Subcutaneous abdominal adipose tissue (tissue), 5 donors: ENCODE results near the gene KRT76.
"Not testable (repeated sequence)": the region's sequence is repeated elsewhere in the genome, so short reads cannot be mapped to it uniquely, and the experiment has no call there.

ENCODE experiments used
- H3K27ac ChIP-seq: one replicate; pipeline ENCODE4 v1.7.0; 2013; ENCODE audit warnings: low read depth, mild to moderate bottlenecking, inconsistent platforms, low read length, moderate library complexity
- H3K27me3 ChIP-seq, 5 donors: one replicate each; pipeline ENCODE4 v1.7.0; 2013; ENCODE audit warnings: low read length in 5 of 5, inconsistent platforms in 1 of 5; ENCODE audit not compliant: control insufficient read depth in 5 of 5, insufficient read depth in 4 of 5
- H3K36me3 ChIP-seq, 5 donors: one replicate each; pipeline ENCODE4 v1.7.0; 2013; ENCODE audit warnings: low read length in 5 of 5; ENCODE audit not compliant: control insufficient read depth in 5 of 5, insufficient read depth in 5 of 5
- H3K4me1 ChIP-seq, 5 donors: one replicate each; pipeline ENCODE4 v1.7.0; 2013; ENCODE audit warnings: low read length in 5 of 5, mild to moderate bottlenecking in 3 of 5, moderate library complexity in 1 of 5; ENCODE audit not compliant: control insufficient read depth in 5 of 5, insufficient read depth in 5 of 5
- H3K4me3 ChIP-seq, 5 donors: one replicate each; pipeline ENCODE4 v1.7.0; 2013; ENCODE audit warnings: low read length in 5 of 5, low read depth in 1 of 5
- H3K9ac ChIP-seq, 5 donors: one replicate each; pipeline ENCODE4 v1.7.0; 2013; ENCODE audit warnings: low read length in 5 of 5, mild to moderate bottlenecking in 4 of 5, moderate library complexity in 3 of 5
- H3K9me3 ChIP-seq, 5 donors: one replicate each; pipeline ENCODE4 v1.7.0; 2013; ENCODE audit warnings: low read length in 5 of 5; ENCODE audit not compliant: control insufficient read depth in 5 of 5
- donor health status: healthy.
- donor health status: healthy.
- donor health status: healthy.
- donor health status: healthy.
- donor health status: healthy.

KRT76 gene

DNA sequence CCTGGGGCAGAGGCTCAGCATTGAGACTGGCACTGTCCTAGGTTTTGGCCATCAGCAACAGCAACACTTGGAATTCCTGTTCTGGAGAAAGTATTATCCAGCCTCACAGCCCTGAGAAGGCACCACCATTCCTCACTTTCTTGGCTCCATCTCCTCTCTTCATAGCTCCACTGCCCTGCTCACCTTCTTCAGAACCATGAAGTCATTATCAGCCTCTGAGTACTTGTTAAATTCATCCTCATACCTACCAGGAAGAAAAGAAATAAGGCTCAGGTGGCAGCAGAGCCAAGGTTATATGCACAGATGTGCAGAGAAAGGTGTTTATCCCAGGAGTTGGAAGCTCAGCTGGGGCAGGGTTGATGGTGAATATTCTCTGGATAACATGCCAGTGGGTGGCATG lies 25.4 kb downstream of the KRT76 start:
- Histone ChIP-seq H3K9ac (no peak overlapping the region), H3K4me1 (peaks cover 0 to 10% (median 0%) of the 10 kb centered on the region in 5 donors), H3K36me3 (no peaks in the 10 kb centered on the region), H3K9me3 (no peaks in the 10 kb centered on the region), H3K27ac (no peak overlapping the region), H3K27me3 (peaks cover 0 to 9% (median 3%) of the 10 kb centered on the region in 5 donors), H3K4me3 (no peak overlapping the region)

DNA sequence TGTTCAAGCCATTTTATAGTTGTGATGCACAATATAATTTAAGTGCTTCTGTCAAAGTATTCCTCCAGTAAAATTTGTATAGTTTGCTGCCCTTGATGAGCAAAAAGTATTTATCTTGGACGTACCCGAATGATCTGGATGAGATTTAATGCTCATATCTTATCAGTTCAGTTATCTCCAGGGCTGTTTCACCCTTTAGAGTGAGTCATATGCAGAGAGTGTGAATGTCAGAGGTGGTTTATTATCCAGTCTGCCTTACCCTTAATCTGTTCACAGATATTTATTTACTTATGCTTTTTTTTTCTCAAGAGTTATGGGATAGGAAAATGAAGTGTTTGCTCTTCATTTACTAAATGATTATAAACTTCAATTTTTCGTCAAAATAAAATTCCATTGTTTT lies 26.6 kb downstream of the KRT76 start:
- H3K36me3 ChIP-seq, H3K27me3 ChIP-seq, H3K4me3 ChIP-seq, H3K27ac ChIP-seq, H3K9me3 ChIP-seq, H3K9ac ChIP-seq: not testable (repeated sequence)
- peaks cover 0 to 10% (median 0%) of the 10 kb centered on the region in 5 donors for H3K4me1 ChIP-seq

DNA sequence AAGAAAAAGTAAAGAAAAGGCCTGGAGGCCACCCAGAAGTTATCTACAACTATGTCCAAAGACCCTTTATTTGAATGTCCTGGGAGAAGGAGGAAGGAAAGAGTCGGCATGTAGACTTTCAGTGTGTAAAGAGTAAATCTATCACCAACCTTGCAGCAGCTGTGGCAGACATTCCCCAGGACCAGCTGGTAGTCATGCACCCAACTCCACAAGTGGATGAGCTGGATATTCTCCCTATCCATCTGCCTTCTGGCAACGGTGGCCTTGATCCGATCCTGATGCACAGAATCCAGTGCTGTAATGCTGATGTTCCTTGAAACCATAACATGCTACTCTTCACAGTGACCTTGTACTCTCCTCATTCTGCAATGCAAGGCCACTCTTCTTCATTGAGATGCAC lies 27.3 kb downstream of the KRT76 start:
- peaks cover 0 to 10% (median 0%) of the 10 kb centered on the region in 5 donors for H3K4me1 ChIP-seq
- H3K27me3 ChIP-seq, result peaks cover 0 to 5% (median 0%) of the 10 kb centered on the region in 5 donors

DNA sequence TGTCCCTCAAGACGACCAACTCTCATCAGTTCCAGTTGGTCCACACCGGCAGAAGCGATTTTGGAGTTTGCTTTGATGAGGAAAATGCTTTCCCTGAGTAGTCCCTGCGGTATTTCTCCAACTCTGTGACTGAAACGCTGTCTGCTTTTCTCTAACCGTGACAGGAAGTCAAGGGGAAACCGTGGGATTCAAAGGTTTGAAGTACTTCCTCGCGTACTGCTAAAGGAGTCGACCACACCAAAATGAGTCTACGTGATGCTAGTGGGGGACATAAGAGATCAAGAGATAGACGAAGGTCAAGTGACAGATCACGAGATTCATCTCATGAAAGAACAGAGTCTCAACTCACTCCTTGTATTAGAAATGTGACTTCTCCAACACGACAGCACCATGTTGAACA lies 28.6 kb downstream of the KRT76 start:
- H3K4me3 ChIP-seq, result no peak overlapping the region
- H3K36me3 ChIP-seq, result no peaks in the 10 kb centered on the region
- H3K9me3 ChIP-seq, result no peaks in the 10 kb centered on the region
- peaks cover 0 to 5% (median 0%) of the 10 kb centered on the region in 5 donors for H3K27me3 ChIP-seq
- H3K9ac ChIP-seq, result no peak overlapping the region
- H3K27ac ChIP-seq, result no peak overlapping the region
- H3K4me1 ChIP-seq, result peaks cover 0 to 4% (median 0%) of the 10 kb centered on the region in 5 donors

More for the DNA sequence above, 27.3 kb downstream of the KRT76 start:
- Histone ChIP-seq H3K9me3 (no peaks in the 10 kb centered on the region), H3K27ac (no peak overlapping the region), H3K4me3 (no peak overlapping the region), H3K36me3 (no peaks in the 10 kb centered on the region), H3K9ac (no peak overlapping the region)

DNA sequence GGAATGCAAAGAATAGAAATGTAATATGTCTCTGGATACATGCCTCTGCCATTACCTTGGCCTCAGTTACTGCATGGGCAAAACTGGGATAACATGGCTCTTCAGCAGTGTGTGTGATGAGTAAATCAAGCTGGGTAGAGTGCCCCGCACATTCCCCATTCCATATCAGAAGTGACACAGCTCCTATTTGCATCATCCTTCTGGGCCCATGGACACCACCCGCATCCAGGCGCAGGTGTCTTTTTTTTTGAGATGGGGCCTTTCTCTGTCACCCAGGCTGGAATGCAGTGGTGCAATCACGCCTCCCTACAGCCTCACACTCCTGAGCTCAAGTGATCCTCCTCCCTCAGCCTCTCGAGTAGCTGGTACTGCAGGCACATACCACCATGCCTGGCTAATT lies 31.6 kb downstream of the KRT76 start:
- no peak overlapping the region for H3K27ac ChIP-seq
- H3K36me3 ChIP-seq, result no peaks in the 10 kb centered on the region
- H3K9me3 ChIP-seq, result peaks cover 0 to 2% (median 0%) of the 10 kb centered on the region in 5 donors
- H3K9ac ChIP-seq, result no peak overlapping the region
- H3K4me1 ChIP-seq, result no peaks in the 10 kb centered on the region
- H3K4me3 ChIP-seq, result no peak overlapping the region
- H3K27me3 ChIP-seq, result peaks cover 0 to 11% (median 4%) of the 10 kb centered on the region in 5 donors

DNA sequence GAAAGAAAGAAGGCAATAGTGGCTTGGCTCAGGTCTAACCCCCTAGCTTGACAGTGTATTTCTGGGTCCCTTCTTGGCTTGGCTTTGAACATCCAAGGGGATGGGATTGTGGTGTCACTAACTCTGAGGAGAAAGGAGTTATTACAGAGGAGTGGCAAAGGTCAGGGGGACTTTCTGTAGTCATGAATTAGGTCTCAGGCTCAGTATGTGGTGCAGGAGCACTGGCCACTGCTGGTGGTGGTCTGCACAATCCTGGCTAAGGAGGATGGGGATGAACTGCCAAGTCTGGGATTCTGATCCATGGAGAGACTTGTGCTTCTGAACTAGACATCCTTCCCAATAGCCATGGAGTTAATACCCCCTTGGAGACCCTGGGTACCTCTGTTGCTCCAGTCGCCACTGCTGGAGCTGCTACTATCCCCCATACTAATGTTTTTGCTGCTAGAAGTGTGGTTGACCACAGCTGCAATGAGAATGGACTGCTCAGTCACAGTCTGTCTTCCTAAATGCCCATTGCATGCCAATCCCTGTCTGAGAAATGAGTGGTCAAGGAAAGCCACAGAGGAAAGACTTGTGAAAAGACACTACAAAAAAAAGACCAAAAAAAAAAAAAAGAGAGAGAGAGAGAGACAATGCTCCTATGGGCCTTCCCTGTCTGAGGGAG lies 32.5 kb downstream of the KRT76 start:
- Histone ChIP-seq H3K27me3 (peaks cover 2 to 11% (median 4%) of the 10 kb centered on the region in 5 donors), H3K27ac (no peak overlapping the region), H3K4me3 (no peak overlapping the region)

DNA sequence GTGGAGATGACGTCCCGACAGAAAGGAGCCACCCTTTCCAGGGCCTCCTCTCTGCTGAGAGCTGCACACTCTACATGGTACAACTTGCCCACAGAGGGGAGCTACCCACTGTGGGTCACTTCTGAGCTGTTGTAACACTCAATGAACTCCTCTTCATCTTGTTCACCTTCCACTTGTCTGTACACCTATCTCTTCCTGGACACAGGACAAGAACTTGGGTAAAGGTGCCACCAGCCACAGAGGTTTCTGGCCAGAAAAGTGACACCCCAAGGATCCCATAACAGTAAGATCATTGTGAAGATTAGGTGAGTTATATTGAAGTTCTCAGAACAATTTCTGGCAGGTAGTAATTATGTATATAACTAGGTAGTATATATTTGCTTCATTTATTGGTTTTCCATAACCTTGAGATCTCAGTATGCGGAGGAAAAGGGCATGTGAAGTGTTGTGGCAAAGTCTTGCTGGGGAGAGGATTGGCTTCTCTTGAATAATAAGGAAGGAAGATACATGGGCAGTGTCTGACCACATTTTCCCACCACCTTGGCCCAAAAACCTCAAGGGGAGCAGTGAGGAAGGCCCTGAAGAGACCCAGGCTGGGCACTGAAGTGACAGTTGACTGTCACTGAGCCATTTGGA lies 34.2 kb downstream of the KRT76 start:
- peaks cover 0 to 2% (median 0%) of the 10 kb centered on the region in 5 donors for H3K9me3 ChIP-seq
- no peaks in the 10 kb centered on the region for H3K4me1 ChIP-seq
- H3K9ac ChIP-seq, result no peak overlapping the region
- peaks cover 2 to 11% (median 4%) of the 10 kb centered on the region in 5 donors for H3K27me3 ChIP-seq
- no peak overlapping the region for H3K4me3 ChIP-seq
- H3K27ac ChIP-seq, result no peak overlapping the region
- no peaks in the 10 kb centered on the region for H3K36me3 ChIP-seq

More for the DNA sequence above, 32.5 kb downstream of the KRT76 start:
- peaks cover 0 to 2% (median 0%) of the 10 kb centered on the region in 5 donors for H3K9me3 ChIP-seq
- no peaks in the 10 kb centered on the region for H3K4me1 ChIP-seq
- H3K36me3 ChIP-seq, result no peaks in the 10 kb centered on the region
- H3K9ac ChIP-seq, result no peak overlapping the region

DNA sequence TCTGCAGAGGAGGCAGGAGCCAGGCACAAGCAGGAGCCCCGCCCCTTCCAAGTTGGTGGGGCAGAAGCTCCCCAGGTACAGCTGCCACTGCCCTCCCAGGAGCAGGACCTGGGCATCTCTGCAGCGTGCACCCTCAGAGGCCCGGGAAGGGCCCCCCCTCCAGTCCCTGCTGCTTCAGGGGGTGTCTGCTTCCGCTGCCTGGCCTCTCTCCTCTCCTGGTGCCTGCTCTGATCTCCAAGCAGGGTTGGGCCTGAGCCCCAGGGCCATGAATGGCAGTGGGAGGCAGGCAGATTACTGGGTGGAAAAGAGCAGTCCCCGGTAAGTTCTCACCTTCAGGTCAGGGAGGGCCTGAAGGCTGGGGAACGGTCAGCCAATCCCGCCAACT lies 35.0 kb downstream of the KRT76 start:
- Histone ChIP-seq H3K4me1 (no peaks in the 10 kb centered on the region), H3K9me3 (peaks cover 0 to 2% (median 0%) of the 10 kb centered on the region in 5 donors), H3K4me3 (no peak overlapping the region), H3K36me3 (no peaks in the 10 kb centered on the region), H3K27ac (no peak overlapping the region), H3K9ac (no peak overlapping the region), H3K27me3 (peaks cover 2 to 11% (median 4%) of the 10 kb centered on the region in 5 donors)

DNA sequence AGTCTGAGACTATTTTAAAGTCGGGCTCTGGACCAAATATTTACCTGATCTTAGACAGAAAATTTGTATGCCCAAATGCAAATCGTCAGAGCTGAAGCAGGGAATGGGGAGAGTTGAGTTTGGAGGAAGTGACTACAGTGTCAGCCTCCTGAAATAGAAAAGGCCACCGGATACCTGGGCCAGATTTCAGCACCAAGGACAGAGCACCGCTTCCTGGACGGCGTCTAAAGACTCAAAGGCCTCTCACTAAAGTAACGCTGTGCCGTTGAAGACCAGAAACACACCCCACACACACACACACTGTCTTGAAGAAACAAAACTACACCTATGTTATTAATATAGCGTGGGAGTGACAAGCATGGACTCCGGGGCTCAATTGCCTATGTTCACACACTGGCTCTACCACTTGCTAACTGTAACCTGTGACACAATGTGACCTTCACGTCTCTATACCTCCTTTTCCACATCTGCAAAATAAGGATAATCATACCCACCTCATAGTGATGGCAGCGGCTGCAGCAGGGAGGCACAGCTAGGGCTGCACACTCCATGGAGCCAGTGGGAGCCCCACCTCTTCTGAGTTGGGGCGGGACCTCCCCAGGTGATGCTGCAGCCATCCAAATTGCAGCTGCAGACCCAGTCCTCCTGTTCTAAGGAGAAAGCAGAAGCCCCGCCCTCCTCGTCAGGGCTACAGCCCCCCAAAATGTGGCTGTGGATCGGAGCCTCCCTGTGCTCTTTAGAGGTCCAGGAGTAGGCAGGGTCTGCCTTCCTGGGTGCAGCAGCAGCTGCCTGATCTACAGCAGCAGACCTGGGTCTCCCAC lies 35.6 kb downstream of the KRT76 start:
- Histone ChIP-seq H3K36me3 (no peaks in the 10 kb centered on the region), H3K9me3 (peaks cover 0 to 2% (median 0%) of the 10 kb centered on the region in 5 donors), H3K27ac (no peak overlapping the region), H3K4me3 (no peak overlapping the region), H3K9ac (no peak overlapping the region), H3K4me1 (no peaks in the 10 kb centered on the region), H3K27me3 (peaks cover 2 to 11% (median 4%) of the 10 kb centered on the region in 5 donors)

DNA sequence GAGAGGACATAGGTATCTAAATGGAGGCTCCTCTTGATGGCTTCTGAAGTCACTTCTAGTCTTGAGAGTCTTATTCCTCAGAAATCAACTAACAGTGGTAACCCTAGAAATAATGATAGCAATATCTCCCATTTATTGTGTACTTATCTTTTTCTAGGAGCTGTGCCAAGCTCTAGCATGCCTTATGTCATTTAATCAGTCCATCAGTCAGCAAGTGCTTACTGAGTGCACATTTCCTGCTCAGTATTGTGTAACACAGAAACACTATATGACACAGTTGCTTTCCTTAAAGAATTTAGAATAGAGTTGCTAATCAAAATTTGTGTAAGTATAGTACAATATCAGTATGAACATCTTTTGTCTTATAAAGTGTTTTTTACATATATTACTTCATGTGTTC lies 36.6 kb downstream of the KRT76 start:
- Histone ChIP-seq H3K27ac (no peak overlapping the region), H3K9ac (no peak overlapping the region), H3K4me3 (no peak overlapping the region), H3K27me3 (peaks cover 2 to 13% (median 10%) of the 10 kb centered on the region in 5 donors), H3K4me1 (no peaks in the 10 kb centered on the region), H3K9me3 (peaks cover 0 to 2% (median 0%) of the 10 kb centered on the region in 5 donors), H3K36me3 (no peaks in the 10 kb centered on the region)
